Endothelial cell of umbilical vein (primary cell): ENCODE results near the gene AKR1C2. TPM values are rescaled to one million over a fixed set of nuclear protein-coding genes. Genes with fewer than 3 reads are reported as not detected.
"Not testable (repeated sequence)": the region's sequence is repeated elsewhere in the genome, so short reads cannot be mapped to it uniquely, and the experiment has no call there.

Experiments
- BruUV-seq: library from RNA; stranded (reverse); fragments of 400-500 nt; replicated peaks from 2 replicates; lab custom pipeline; 2021; lab: Mats Ljungman, UMichigan
- CTCF ChIA-PET: fragments of 300-600, 350-600 bp; sonication (Branson Sonifier 250); formaldehyde crosslinking; loops from one replicate; lab custom pipeline; 2021; ENCODE audit warnings: antibody characterized with exemption, inconsistent platforms; lab: Charles Lee
- POLR2A ChIA-PET: fragments of 300-600, 350-600 bp; sonication (Branson Sonifier 250); formaldehyde crosslinking; loops from one replicate; lab custom pipeline; 2021; ENCODE audit warnings: antibody characterized with exemption, inconsistent platforms; lab: Charles Lee
- DNase-seq: peaks from one replicate; pipeline ENCODE4 v3.0.0-alpha.2; 2011; ENCODE audit warnings: low read depth, low spot score
- FAIRE-seq: peaks from 2 replicates; lab custom pipeline; 2011; peaks lifted over from hg19 to GRCh38; lab: Jason Lieb, UNC
- H2AFZ ChIP-seq: 2 replicates; pipeline ENCODE4 v1.6.0; 2012; ENCODE audit warnings: low read depth, low read length, control low read depth, inconsistent platforms
- H3K27ac ChIP-seq: 2 replicates; pipeline ENCODE4 v1.5.1; 2011; ENCODE audit warnings: low read depth, mild to moderate bottlenecking, control low read depth, low read length, moderate library complexity; ENCODE audit not compliant: insufficient read depth
- H3K27me3 ChIP-seq, 2 experiments: 2 replicates each; pipeline versions ENCODE4 v1.6.0 to v1.6.1; 2011; ENCODE audit warnings: low read length in 2 of 2, mixed read lengths in 1 of 2; ENCODE audit not compliant: control insufficient read depth in 2 of 2, insufficient read depth in 2 of 2
- H3K36me3 ChIP-seq, 2 experiments: 2 replicates in 1 of 2; 3 replicates in 1 of 2; pipeline ENCODE4 v1.5.1; 2011; ENCODE audit warnings: low read length in 2 of 2, mild to moderate bottlenecking in 1 of 2, moderate library complexity in 1 of 2; ENCODE audit not compliant: control insufficient read depth in 2 of 2, insufficient read depth in 2 of 2; ENCODE audit errors: extremely low read depth in 1 of 2
- H3K4me1 ChIP-seq: 3 replicates; pipeline ENCODE4 v1.5.1; 2011; ENCODE audit warnings: mild to moderate bottlenecking, low read length; ENCODE audit not compliant: control insufficient read depth, insufficient read depth; ENCODE audit errors: extremely low read depth
- H3K4me2 ChIP-seq: 2 replicates; pipeline ENCODE4 v1.6.1; 2011; ENCODE audit warnings: low read length, control low read depth, mixed read lengths; ENCODE audit not compliant: insufficient read depth
- H3K4me3 ChIP-seq, 3 experiments: fragments of 200-600 bp in 1 of 3; sonication (generic), shearing (Covaris generic) in 1 of 3; replicated peaks in 1 of 3; 2 replicates each; pipeline ENCODE4 v1.5.1; 2011 to 2016; ENCODE audit warnings: control low read depth in 3 of 3, low read length in 3 of 3, mild to moderate bottlenecking in 2 of 3, inconsistent platforms in 1 of 3, low read depth in 1 of 3, moderate library complexity in 1 of 3; ENCODE audit not compliant: insufficient read depth in 1 of 3
- H3K79me2 ChIP-seq: 2 replicates; pipeline ENCODE4 v1.6.0; 2012; ENCODE audit warnings: low read length, inconsistent platforms; ENCODE audit not compliant: control insufficient read depth, insufficient read depth
- H3K9ac ChIP-seq: replicated peaks from 2 replicates; pipeline ENCODE3; 2011; ENCODE audit warnings: low read length, control low read depth; ENCODE audit not compliant: insufficient read depth; ENCODE audit errors: extremely low read depth
- H3K9me1 ChIP-seq: replicated peaks from 3 replicates; pipeline ENCODE4 v1.6.0; 2011; ENCODE audit warnings: mild to moderate bottlenecking, low read length; ENCODE audit not compliant: control insufficient read depth, insufficient read depth; ENCODE audit errors: extremely low read depth
- H3K9me3 ChIP-seq: replicated peaks from 2 replicates; pipeline ENCODE4 v1.5.1; 2012; ENCODE audit warnings: low read length, inconsistent platforms; ENCODE audit not compliant: control insufficient read depth, insufficient read depth
- H4K20me1 ChIP-seq: replicated peaks from 2 replicates; pipeline ENCODE3; 2011; ENCODE audit warnings: mild to moderate bottlenecking, low read length; ENCODE audit not compliant: control insufficient read depth, insufficient read depth; ENCODE audit errors: extremely low read depth
- GATA2 ChIP-seq: IDR thresholded peaks from 2 replicates; pipeline ENCODE4 v1.7.0; 2011; ENCODE audit warnings: low read depth, mild to moderate bottlenecking, moderate library complexity, mixed read lengths, low read length; ENCODE audit not compliant: insufficient read length, insufficient read depth
- MAX ChIP-seq: IDR thresholded peaks from 2 replicates; pipeline ENCODE4 v1.6.1; 2011; ENCODE audit not compliant: insufficient read depth, insufficient read length
- dilution Hi-C: fragments of 300-500 bp; cut with MboI; formaldehyde crosslinking; loops from one replicate; pipeline ENCODE4 v1.15.0; 2019; ENCODE audit warnings: low sequenced_read_pairs; ENCODE audit not compliant: extremely low pct_ligation_motif_present
- intact Hi-C: fragments of 100-400 bp; cut with micrococcal nuclease; formaldehyde crosslinking; loops from one replicate; pipeline ENCODE4 v1.10.0; 2022
- polyA plus RNA-seq, 4 experiments: library from polyadenylated mRNA; depleted of rRNA in 3 of 4; stranded (reverse) in 3 of 4; unstranded in 1 of 4; fragments of >200 nt; gene quantifications; 2 replicates each; pipeline versions ENCODE4 v1.2.1 to v1.2.3, GENCODE V29; 2011 to 2012; ENCODE audit warnings: missing spikeins in 1 of 4
- total RNA-seq: library from RNA; stranded (reverse); gene quantifications from 2 replicates; pipeline ENCODE4 v1.2.3, GENCODE V29; 2021
- TF ChIP-seq, protein P1 (sequence below), 2 donors: IDR thresholded peaks; 1 replicate in 1 of 2; 2 replicates in 1 of 2; pipeline ENCODE4 v1.5.1; 2011; ENCODE audit warnings: low read length in 2 of 2, mild to moderate bottlenecking in 2 of 2, moderate library complexity in 2 of 2, control low read depth in 1 of 2, inconsistent platforms in 1 of 2, low read depth in 1 of 2; ENCODE audit not compliant: insufficient read depth in 1 of 2; ENCODE audit errors: extremely low read depth in 1 of 2

Gene AKR1C2
- total and polyA plus RNA-seq, 2 donors (not counting 3 experiments of a cell fraction or from before 2014, with no cell fraction given) = 0.84 to 1.7 TPM

DNA sequence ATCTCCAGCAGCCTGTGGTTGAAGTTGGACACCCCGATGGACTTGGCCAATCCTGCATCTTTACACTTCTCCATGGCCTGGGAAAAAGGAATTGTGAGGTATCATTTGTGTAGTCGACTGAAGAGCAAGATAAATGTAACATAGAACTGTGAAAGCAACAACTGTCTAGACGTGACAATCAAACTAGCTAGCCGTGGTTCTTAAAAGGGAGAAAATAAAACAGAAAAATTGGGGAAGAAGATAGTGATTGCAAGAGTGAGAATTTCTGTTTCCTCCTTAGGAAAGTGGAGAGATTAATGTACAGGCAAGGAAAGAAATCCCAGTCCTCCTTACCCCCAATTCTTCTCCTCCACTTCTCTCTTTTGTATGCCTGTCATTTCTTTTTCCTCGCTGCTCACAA, 5.0 kb downstream of the AKR1C2 start:
- Histone ChIP-seq H3K4me3 (no peak overlapping the region), H3K4me2 (no peak overlapping the region), H2AFZ (no peak overlapping the region), H4K20me1 (no peaks in the 10 kb centered on the region), H3K79me2 (no peaks in the 10 kb centered on the region), H3K4me1 (no peaks in the 10 kb centered on the region), H3K9ac (no peak overlapping the region), H3K27me3 (peaks cover 2% of the 10 kb centered on the region in 2 experiments), H3K9me3 (no peaks in the 10 kb centered on the region), H3K9me1 (no peaks in the 10 kb centered on the region), H3K36me3 (no peaks in the 10 kb centered on the region), H3K27ac (no peak overlapping the region)
- DNase-seq (no peak), FAIRE-seq (no peak)
- intact Hi-C loops (no loop called here), dilution Hi-C loops (no loop called here)
- POLR2A ChIA-PET = no interaction called here
- CTCF ChIA-PET = no interaction called here
- no TSS peak for BruUV-seq
- TF ChIP-seq MAX = no peak
- no peak for TF ChIP-seq GATA2
- TF ChIP-seq, protein P1, sequence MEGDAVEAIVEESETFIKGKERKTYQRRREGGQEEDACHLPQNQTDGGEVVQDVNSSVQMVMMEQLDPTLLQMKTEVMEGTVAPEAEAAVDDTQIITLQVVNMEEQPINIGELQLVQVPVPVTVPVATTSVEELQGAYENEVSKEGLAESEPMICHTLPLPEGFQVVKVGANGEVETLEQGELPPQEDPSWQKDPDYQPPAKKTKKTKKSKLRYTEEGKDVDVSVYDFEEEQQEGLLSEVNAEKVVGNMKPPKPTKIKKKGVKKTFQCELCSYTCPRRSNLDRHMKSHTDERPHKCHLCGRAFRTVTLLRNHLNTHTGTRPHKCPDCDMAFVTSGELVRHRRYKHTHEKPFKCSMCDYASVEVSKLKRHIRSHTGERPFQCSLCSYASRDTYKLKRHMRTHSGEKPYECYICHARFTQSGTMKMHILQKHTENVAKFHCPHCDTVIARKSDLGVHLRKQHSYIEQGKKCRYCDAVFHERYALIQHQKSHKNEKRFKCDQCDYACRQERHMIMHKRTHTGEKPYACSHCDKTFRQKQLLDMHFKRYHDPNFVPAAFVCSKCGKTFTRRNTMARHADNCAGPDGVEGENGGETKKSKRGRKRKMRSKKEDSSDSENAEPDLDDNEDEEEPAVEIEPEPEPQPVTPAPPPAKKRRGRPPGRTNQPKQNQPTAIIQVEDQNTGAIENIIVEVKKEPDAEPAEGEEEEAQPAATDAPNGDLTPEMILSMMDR (IDR thresholded peaks at IDR 0.05; ENCODE audit: extremely low read depth in 1 of 2, insufficient read depth in 1 of 2, low read depth in 1 of 2, low read length in 2 of 2) = no peak

- H2AFZ ChIP-seq, H3K27me3 ChIP-seq, H3K4me3 ChIP-seq, H3K9me1 ChIP-seq, H3K36me3 ChIP-seq, dilution Hi-C loops, H3K9ac ChIP-seq, POLR2A ChIA-PET, H4K20me1 ChIP-seq, H3K4me2 ChIP-seq, BruUV-seq, intact Hi-C loops, H3K27ac ChIP-seq, H3K79me2 ChIP-seq, FAIRE-seq, DNase-seq, H3K9me3 ChIP-seq, H3K4me1 ChIP-seq, CTCF ChIA-PET: not testable (repeated sequence)
These were observed 9.4 kb downstream of the AKR1C2 start for GRCh38 chr10:4994260-4994659.

DNA sequence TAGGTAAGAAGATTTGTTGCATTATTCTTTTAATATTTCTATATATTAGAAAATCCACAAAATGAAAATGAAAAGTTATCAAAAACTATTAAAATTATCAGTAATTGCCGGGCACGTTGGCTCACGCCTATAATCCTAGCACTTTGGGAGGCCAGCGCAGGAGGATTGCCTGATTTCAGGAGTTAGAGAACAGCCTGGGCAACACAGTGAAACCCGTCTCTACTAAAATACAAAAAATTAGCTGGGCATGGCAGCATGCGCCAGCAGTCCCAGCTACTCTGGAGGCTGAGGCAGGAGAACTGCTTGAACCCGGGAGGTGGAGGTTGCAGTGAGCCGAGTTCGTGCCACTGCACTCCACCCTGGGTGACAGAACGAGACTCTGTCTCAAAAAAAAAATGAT, 11.1 kb downstream of the AKR1C2 start:
- dilution Hi-C loops, H3K9me3 ChIP-seq, H3K79me2 ChIP-seq, CTCF ChIA-PET, intact Hi-C loops, H4K20me1 ChIP-seq, H3K27ac ChIP-seq, POLR2A ChIA-PET, DNase-seq, FAIRE-seq, H3K4me2 ChIP-seq, H3K9me1 ChIP-seq, H3K4me3 ChIP-seq, H3K36me3 ChIP-seq, H3K4me1 ChIP-seq, BruUV-seq, H2AFZ ChIP-seq, H3K9ac ChIP-seq, H3K27me3 ChIP-seq: not testable (repeated sequence)
